SHP77 treated with DMSO at 0.1 percent for 48 hours (cell line): ENCODE data around the gene CAMP.

Experiments used
- DNase-seq: peaks from one replicate; lab custom pipeline; 2025; lab: John Stamatoyannopoulos, UW

CAMP gene

DNA sequence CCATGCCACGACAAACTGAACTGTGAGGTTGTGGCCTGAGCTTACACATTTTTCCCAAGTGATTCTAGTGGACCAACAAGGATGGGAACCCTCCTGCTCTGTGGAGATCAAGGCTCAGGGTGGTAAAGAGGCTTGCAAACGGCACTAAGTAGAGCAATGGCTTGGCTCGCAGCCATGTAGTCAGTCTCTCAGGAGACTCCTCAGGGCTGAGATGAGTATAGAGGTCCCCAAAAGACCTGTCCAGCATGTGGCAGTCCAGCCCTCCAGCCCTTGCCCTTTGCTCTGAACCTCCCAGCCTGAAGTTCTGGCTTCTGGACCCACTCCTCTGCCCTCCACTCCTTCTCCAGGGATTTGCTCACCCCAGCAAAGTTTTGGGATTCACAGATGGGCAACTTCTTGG, 8.3 kb upstream of the CAMP start:
- DNase-seq: no peak

DNA sequence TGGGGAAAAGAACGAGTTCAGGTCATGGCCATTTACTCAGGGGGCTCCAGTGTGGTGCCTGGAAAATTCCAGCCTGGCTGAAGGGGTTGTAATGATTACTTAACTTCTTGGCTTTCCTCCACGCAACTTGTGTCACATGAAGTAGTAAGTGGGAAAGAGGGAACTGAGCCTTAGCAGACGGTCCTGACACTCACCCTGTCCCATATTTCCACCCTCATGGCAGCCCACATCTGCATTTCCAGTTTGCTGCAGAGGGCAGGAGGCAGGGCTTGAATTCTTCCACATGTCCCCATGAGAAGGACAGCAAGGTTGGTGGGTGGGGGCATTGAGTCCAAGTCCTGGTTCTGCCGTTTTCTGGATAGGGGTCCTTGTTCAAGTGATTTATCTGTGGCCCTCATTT, 7.8 kb upstream of the CAMP start:
- DNase-seq: no peak

DNA sequence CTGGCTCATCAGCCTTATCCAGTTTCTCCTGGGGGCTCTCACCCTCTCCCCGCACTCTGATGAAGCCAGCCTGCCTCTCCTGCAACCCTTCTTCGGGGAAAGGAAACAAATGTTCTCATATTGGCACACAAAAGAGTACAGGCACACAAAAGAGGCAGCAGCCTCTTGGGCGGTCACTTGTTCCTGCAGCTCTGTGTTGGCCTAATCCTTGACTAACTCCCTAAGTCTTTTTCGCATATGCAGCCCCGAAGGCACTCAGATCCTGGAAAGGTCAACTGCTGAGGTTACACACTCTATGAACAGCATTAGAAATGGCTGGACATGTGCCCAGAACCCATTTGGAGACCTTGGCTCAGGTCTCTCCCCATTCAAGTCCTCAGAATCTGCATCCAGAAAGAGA, 7.4 kb upstream of the CAMP start:
- no peak for DNase-seq

DNA sequence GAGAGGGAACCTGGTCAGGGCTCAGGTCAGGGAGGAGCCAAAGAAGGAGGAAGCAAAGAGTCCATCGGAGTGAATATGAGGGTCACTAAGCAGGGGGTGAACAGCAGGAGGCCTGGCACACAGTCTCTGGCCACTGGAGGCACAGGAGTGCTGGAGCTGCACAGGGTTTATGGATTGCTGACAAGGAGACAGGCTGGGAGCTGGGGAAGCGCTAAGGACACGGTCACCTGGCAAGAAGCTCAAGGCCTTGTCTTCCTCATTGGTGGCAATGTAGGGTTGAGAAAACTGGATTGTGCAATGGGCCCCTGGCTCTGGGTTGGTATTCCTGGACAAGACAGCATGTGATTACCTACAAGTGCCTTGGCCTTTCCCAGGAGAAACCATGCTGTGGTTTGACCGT, 5.8 kb upstream of the CAMP start:
- no peak for DNase-seq

DNA sequence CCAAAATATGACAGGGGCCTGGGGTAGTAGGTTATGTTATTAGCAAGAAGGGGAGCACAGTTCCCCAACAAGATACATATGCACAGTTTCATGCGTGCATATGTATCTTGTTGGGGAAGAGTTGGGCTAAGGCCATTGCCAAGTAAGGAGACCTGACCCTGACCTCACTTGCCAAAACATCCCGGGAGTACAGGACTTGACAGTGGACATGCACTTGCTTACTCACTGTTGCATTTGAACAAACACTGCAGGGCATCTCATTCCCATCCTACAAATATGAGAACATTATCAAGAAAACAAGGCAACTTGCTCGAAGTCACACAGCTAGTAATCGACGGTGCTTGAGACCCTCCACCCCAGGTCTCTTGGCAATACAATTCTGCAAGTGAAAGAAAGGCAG, 4.8 kb upstream of the CAMP start:
- no peak for DNase-seq

DNA sequence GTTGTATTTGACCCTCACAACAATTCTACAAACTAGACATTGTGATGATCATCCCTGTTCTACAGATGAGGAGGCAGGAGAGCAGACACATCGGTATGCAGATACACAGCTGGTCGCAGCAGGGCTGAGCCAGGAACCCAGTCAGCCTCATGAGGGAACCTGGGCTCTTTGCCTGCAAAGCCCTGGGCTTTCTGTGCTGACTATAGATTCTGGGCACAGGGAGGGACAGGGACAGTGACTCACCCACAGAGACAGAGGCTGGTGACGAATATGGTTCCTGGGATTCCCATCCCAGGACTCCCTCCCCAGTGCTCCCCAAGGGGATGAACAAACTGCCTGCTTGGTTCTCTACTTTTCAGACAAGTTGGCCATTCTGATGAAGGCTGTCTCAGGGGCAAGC, 3.8 kb upstream of the CAMP start:
- DNase-seq: no peak

DNA sequence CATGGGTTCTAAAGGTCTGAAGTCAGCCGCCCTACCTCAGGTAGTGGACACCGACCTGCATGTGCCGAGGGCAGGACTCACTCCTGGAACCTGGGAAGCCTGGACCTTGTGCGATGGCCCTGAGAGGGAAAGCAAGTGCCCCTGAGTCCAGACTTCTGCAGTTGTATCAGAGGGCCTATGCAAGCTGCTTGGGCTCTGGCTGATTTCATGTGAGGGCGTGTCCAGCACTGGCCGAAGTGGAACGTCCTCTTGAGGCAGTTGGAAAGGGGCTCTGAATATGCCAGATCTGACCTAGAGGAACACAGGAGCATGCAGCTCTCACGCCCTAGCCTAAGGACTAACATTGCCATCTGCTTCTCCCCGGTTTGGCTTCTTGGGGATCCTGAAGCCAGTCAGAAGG, 2.5 kb upstream of the CAMP start:
- no peak for DNase-seq

DNA sequence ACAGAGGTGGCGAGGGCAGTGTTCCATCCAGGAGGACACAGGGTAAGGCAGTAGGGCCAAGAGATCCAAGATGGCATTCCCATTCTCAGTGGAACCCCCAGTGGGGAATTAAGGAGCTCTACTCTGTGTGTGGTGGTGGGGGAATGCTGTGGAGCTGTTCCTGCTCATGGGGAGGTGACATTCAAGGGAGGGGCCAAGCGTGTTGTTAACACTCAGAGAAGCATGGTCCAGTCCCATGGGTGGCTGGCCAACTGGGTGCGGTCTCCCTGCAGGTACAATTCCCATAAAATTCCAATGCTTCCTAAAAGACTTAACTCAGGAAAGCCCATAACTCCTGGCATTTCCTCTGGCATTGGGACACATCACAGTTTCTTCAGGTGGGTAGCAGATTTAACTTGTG, 2.3 kb downstream of the CAMP start:
- DNase-seq: no peak

DNA sequence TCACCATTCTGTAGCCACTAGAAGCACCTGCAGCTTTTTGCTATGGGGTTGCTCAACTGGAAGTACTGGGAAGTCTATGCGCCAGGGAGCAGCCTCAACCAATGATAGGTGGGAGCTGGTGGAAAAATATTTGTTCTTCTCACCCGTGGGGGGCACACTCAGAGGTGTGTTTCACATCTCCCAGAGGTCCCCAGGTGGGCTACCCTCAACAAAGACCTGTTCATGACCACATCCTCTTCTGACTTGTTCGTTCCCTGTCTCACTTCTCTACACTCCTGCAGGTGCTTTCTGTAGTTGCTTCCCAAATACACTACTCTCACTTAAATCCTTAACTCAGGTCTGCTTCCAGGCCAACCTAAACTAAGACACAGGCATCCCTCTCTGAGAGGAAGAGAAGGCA, 3.6 kb downstream of the CAMP start:
- no peak for DNase-seq

DNA sequence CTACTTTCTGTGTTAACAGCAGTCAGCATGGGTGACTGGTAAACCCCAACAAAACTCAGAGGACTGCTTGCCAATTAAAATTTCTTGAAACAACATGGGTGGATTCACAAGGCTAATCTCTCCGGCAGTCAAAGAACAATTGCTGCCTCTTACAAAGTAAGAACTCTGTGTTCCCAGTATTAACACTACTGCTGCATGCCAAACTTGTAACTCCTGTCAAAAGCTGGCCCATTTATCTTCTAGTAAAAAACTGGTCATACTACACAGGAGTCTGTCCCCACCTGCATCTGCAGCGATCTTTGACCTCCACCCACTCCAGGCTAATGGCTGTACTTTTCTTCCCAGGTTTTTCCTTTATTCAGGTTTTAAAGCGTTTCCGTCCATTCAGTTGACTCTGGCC, 8.9 kb downstream of the CAMP start:
- DNase-seq: no peak

DNA sequence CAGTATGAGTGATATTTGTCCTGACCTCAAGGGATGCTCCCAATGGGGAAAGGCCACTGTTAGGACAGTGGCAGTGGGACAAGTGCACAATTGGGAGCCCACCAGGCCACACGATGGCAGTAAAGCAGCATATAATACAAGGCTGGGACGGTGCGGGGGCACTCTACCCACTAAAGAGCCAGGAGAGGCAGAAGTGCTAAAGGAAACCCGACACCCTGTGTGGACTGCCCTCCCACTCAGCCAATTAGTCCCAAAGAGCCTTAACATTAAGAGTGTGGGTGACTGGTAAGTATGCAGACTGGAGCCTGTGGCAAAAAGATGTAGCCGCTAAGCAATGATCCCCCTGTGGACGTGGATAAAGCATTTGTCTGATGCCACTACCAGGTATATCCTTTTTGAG, 9.4 kb downstream of the CAMP start:
- peak; percentile 80 for DNase-seq

DNA sequence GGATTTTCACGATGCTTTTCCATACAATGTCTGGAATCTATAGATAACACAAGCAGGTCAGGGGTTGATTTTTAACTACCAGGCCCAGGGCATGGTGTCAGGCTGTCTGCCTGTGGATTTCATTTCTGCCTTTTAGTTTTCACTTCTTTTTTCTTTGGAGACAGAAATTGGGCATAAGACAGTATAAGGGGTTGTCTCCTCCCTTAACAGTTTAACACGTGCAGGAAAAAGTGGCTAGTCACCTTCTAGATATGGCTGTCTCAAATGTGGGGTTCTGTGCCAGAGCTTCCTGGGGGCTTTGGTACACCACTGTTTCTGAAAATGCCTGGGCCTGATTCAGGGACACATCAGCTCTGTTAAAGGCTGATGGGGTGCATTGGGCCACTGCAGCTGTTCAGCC, 10.2 kb downstream of the CAMP start:
- DNase-seq: no peak

DNA sequence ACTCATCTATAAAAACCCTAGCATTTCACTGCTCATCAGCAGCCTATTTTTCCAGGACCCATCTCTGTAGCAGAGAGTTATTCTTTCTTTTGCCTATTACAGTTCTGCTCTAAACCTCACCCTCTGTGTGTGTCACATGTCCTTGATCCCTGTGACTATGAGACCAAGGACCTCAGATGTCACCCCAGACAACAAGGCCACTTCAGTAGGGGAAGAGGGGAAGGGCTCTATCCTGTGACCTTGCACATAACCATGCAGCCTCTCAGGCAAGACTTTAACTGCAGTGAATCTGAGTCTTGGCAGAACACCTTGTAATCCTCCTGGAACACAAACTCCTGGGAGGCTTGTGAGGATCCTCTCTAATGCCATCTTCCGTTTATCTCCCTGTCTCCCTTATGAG, 13.2 kb downstream of the CAMP start:
- DNase-seq: no peak

DNA sequence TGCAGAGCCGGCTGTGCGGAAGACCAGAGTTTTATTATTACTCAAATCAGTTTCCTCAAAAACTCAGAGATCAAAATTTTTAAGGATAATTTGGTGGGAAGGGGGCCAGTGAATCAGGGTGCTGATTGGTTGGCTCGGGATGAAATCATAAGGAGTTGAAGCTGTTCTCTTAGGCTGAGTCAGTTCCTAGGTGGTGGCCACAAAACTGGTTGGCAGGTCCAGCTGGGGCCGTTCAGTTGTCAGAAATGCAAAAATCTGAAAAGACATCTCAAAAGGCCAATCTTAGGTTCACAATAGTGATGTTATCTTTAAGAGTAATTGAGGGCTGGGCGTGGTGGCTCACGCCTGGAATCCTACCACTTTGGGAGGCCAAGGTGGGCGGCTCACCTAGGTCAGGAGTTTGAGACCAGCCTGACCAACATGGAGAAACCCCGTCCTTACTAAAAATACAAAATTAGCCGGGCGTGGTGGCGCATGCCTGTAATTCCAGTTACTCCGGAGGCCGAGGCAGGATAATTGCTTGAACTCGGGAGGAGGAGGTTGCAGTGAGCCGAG, 15.3 kb downstream of the CAMP start:
- DNase-seq: no peak

DNA sequence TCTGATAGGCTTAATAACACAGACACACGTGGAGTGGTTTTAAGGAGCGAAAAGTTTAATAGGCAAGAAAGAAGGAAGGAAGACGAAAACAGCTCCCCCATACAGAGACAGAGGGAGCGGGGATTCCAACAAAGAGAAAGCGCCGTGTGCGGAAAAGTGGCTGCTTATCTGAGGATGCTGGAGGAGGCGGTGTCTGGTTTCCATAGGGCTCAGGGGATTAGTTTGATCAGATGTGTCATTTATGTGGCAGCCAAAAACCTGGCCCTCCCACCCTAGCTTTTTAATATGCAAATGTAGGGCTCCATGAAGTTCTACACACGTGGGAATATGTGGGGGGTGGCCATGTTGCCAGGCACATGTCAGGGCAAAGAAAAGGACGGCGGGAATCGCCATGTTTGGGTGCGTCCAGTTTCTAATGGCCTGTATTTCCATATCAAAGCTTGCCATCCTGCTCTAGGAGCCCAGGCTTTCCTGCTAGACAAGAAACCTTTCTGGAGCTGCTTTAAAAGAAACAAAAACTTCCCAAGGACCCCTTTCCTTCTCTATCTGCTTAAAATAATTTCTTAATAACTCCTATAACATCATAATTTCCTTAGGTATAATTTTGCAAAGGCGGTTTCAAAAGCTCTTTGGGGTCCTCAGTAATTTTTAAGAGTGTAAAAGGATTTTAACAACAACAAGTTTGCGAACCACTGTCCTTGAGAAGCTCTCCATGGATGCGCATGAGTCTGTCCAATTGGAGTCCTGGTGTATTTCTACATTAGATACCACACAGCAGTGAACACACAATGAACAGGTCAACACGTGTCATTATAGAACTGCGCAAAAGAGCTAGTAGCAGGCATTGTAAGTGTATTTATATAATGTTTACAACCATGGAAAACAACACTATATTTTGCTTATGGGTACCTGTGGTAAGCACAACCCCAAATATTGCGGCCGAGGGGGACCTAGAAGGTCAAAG, 17.0 kb downstream of the CAMP start:
- DNase-seq: no peak

DNA sequence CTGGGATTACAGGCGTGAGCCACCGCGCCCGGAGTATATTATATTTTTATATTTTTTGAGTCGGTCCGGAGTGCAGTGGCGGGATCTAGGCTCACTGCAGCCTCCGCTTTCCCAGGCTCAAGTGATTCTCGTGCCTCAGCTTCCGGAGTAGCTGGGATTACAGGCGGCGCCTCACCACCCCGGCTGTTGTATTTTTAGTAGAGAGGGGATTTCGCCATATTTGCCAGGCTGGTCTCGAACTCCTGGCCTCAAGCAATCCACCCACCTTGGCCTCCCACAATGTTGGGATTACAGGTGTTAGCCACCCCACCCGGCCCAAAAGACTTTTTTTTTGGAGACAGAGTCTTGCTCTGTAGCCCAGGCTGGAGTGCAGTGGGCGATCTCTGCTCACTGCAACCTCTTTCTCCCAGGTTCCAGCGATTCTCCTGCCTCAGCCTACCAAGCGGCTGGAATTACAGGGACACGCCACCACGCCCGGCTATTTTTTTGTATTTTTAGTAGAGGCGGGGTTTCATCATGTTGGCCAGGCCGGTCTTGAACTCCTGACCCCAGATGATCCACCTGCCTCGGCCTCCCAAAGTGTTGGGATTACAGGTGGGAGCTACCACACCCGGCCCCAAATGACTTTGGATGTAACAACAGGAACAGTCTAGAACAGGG, 18.6 kb downstream of the CAMP start:
- no peak for DNase-seq

DNA sequence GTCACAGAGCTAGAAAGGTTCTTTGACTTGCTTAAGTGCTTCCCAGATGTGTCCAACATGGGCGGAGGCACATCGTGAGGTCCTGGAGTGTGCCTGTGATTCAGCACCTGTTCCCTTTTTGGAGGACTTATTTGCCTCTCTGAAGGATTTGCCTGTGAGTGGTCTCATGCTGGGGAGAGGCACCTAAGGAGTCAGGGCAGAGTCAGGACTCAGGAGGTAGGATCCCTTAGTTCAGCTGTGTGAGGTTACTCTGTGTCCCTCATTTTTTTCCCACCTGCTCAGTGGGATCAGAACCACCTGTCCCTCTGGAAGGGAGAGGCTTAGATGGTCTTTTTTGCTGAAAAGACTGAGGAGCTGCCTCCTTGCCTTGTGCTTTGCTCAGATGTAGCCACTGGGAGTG, 20.6 kb downstream of the CAMP start:
- no peak for DNase-seq

DNA sequence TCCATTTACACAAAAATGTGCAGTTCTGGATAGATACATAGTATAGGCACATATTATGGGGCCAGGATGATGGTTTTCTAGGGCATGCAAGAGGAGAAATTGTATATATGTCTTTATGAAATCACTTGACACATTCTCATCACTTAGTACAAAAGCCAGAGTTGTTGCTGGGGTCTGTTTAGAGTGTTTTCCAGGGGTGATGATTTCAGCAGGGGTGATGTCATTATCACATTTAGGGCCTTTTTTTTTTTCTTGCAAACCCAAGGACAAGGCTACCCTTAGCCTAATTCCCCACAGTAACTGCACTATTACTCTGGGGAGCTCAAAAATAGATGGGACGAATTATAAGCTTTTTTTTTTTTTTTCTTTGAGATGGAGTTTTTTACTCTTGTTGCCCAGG, 21.2 kb downstream of the CAMP start:
- DNase-seq: no peak

DNA sequence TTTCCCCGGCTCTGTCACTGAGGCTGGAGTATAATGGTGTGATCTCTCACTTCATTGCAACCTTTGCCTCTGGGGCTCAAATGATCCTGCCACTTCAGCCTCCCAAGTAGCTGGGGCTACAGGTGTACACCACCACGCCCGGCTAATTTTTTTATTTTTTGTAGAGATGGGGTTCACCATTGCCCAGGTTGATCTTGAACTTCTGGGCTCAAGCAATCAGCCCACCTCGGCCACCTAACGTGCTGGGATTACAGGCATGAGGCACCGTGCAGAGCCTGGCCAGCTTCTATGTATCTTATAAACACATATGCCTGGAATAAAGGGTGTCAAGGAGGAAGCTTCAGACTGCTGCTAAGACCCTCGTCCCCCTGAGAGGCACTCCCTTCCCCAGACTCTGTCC, 21.8 kb downstream of the CAMP start:
- DNase-seq: no peak

DNA sequence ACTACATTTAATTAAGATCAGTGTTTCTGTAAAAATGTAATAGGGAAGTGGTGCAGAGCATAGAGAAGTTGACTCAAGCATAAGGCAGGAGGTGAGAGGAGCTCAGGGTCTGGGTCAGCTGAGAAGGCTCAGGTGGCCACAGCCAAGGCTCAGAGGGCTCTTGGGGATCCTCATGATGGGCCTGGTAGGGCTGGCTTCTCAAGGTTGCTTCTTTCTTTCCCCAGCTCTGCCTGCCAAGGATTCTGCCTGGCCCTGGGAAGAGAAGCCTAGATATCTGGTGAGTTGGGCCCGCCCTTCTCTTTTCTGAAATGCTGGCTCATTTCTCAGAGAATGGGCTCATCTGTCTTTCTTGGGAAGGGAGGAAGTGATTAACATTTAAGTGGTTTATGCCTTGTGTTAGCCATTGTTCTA, 24.1 kb downstream of the CAMP start:
- no peak for DNase-seq

DNA sequence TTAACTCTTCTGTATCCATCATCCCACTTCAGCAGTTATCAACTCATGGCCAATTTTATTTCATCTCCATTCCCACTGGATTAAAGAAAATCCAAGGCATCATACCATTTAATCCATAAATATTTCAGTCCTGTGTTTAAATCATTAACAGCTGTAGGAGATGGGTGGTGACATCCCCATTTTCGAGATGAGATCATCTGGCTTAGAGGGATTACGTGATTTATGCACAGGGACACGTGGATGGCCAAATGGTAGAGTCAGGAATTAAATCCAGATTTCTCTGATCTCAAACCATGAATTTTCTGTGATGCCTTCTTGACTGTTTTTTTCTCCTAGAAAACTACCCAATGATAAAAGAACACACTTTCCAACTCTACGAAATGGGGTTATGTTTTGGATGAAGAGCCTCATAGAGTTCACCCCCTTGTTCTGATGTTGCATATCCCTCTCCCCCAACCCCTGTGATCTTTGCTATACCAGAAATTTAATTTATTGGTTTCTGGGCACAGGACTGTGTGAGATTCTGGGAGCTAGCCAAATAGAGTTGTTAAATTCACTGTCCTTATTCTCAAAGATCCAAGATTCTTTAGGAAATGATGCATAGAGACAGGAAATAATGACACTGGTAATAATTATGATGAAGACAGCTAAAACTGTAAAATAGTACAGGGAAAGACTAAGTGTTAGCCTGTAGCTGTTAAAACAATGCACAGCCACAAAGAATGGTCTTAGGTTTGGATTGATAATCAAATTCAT, 25.0 kb downstream of the CAMP start:
- no peak for DNase-seq

DNA sequence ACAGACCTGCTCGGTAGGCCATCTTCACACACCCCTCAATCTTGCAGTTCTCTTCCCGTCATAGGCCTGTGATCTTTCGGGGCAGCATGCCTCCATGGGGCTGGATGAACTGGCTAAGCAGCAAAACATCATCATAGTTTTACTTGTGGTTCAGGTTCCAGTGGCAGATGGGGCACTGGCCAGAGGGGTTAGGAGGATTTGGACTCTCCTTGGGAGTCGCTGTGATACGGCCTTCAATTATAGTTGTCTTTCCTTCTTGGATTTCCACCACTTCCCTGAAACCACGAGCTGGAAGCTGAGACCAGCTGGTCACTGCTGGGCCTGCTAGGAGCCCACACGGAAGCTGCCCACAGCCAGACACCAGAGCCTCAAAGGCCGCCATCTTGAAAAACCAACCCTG, 33.3 kb downstream of the CAMP start:
- DNase-seq: no peak

DNA sequence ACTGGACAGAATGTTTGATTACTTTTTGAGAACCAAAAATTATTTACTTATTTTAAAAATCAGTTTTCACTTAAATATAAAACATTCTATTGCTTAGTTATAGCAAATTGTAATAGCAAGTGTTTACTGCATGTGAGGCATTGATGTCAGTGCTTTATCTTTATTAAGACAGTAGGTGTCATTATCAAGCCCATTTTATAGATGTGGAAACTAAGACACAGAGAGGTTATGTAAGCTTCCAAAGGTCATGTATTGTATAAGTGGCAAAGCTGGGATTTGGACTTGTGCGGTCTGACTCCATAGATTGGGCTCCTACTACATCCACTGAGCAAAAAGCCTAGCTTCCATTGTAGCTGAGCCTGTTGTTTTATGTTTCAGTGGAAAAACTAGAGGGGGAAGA, 35.2 kb downstream of the CAMP start:
- DNase-seq: no peak
